ENCODE measurements around the gene DAG1. TPM values are rescaled to one million over a fixed set of nuclear protein-coding genes. Genes with fewer than 3 reads are reported as not detected.

Gene DAG1
- total RNA-seq, 5 donors from 2014 or later (not counting 1 experiment from before 2014, with no cell fraction given), result 16.5 to 19.4 (median 18.1) TPM

DNA sequence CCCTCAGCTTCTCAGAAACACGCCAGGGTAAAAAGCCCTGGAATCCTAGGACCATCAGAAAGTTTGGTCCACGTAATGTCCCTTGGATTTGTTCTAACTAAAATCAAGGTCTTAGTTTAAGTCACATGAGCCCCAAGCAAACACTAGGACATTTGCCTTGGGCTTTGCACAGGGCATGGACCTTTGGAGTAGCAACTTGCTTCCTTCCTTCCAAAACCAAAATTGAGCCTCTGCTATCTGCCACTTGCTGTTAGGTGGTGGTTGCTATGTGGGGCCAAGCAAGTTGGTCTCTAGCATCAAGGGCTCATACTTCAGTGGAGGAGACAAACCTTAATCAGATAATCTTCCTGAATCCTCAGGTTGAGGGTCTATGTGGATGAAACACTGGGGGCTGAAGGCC lies 4.0 kb upstream of the DAG1 start:
- ATAC-seq (replicated peaks in 1 of 4) (no peak), DNase-seq (no peak)
- WGBS (ENCODE audit: insufficient coverage), result 90% methylated on average over 2 of the region's 2 CpGs
- Mint-ChIP-seq H3K4me3 (no peak overlapping the region), H3K9me3 (no peaks in the 10 kb centered on the region), H3K27ac (no peak overlapping the region), H3K4me1 (peaks cover 10 to 16% (median 11%) of the 10 kb centered on the region in 3 donors), H3K27me3 (no peaks in the 10 kb centered on the region), H3K36me3 (no peaks in the 10 kb centered on the region)
- H3K27me3 ChIP-seq (replicated peaks in 1 of 2; ENCODE audit: control insufficient read depth in 2 of 2, extremely low read depth in 1 of 2, insufficient read depth in 2 of 2, low read length in 1 of 2), result no peaks in the 10 kb centered on the region
- no peak overlapping the region for H3K4me3 ChIP-seq (ENCODE audit: control insufficient read depth in 1 of 2, extremely low read depth in 1 of 2, low read length in 1 of 2)
- H3K4me1 ChIP-seq (ENCODE audit: control insufficient read depth in 1 of 2, extremely low read depth in 1 of 2, insufficient read depth in 2 of 2, low read length in 2 of 2), result peaks cover 8 to 15% of the 10 kb centered on the region in 2 experiments
- ChIA-PET CTCF (no interaction called here), POLR2A (no interaction called here)
- H3K36me3 ChIP-seq (ENCODE audit: control insufficient read depth in 2 of 2, extremely low read depth in 1 of 2, insufficient read depth in 1 of 2, low read length in 1 of 2), result no peaks in the 10 kb centered on the region
- H3K27ac ChIP-seq (ENCODE audit: low read length), result no peak overlapping the region
- H3K9me3 ChIP-seq, result no peaks in the 10 kb centered on the region

DNA sequence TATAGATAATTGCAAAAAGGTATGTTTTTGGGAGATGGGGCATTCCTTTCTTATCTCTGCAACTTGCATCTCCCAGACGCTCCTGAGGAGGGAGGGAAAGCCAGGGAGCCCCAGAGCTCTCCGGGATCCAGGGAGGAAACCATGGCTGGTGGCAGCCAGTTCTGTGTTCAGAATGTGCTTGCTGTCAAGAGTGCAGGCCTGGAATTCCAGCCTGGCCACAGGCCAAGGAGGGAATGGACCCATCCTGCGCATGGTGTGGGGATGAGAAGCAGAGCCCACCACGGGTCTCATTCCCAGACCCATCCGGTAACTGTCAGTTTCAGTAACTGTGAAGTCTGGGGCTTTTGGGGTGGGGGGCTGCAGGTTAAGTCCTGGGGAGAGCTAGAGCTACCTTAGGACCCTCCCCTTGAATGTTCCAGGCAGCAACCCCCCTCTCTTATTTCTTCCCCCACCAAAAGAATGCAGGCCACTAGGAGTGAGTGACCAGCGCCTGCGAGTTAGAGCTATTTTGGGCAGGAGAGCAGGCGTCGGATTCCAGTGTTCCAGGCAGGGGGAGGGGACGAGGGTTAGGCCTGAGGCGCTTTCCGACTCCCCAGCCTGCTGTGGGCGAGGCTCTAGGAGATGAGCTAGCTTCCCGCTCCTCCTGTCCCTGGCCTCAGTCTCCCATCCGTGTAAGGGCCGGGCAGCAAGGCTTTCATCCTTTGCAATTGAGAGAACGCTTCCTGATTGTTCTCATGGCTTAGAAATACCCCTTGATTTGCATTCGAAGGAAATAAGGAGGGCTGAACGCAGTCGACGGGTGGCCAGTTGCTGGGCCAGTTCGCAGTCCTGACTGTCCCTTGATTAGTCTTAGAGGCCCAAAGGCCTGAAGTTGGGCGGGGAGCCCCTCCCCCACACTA lies 781 bp upstream of the DAG1 start:
- ChIA-PET CTCF (interaction anchor here in 1 of 2 donors (0.8 to 2.8 kb wide), 4 partner anchors 20 to 752 kb away, joined by 3 to 34 read pairs (median 5); partner anchors contain the start of genes IP6K2 and USP4), POLR2A (interaction anchor here in 1 of 2 donors (0.7 to 1.5 kb wide), 4 partner anchors 41 to 376 kb away, joined by 3 to 5 read pairs (median 4); partner anchors contain the start of genes QRICH1, RHOA and TCTA)
- WGBS (ENCODE audit: insufficient coverage), result 30% methylated on average over 16 of the region's 23 CpGs
- H3K36me3 ChIP-seq (ENCODE audit: control insufficient read depth in 2 of 2, extremely low read depth in 1 of 2, insufficient read depth in 1 of 2, low read length in 1 of 2), result no peaks in the 10 kb centered on the region
- H3K4me3 Mint-ChIP-seq, result peak overlapping the region; percentile 83 to 88 (median 86)
- H3K27me3 Mint-ChIP-seq, result no peaks in the 10 kb centered on the region
- peak overlapping the region; percentile 86 for H3K27ac ChIP-seq (ENCODE audit: low read length)
- no peaks in the 10 kb centered on the region for H3K9me3 Mint-ChIP-seq
- peak overlapping the region; percentile 91 to 92 for H3K4me3 ChIP-seq (ENCODE audit: control insufficient read depth in 1 of 2, extremely low read depth in 1 of 2, low read length in 1 of 2)
- H3K9me3 ChIP-seq, result no peaks in the 10 kb centered on the region
- H3K27ac Mint-ChIP-seq, result peak overlapping the region; percentile 88 to 94
- H3K27me3 ChIP-seq (replicated peaks in 1 of 2; ENCODE audit: control insufficient read depth in 2 of 2, extremely low read depth in 1 of 2, insufficient read depth in 2 of 2, low read length in 1 of 2), result no peaks in the 10 kb centered on the region
- ATAC-seq (replicated peaks in 1 of 4), result no peak
- H3K36me3 Mint-ChIP-seq, result no peaks in the 10 kb centered on the region
- DNase-seq, result peak in 3 of 35 experiments; percentile 2 to 5 (median 4)
- peaks cover 23 to 29% (median 26%) of the 10 kb centered on the region in 3 donors for H3K4me1 Mint-ChIP-seq
- peaks cover 19 to 24% of the 10 kb centered on the region in 2 experiments for H3K4me1 ChIP-seq (ENCODE audit: control insufficient read depth in 1 of 2, extremely low read depth in 1 of 2, insufficient read depth in 2 of 2, low read length in 2 of 2)

DNA sequence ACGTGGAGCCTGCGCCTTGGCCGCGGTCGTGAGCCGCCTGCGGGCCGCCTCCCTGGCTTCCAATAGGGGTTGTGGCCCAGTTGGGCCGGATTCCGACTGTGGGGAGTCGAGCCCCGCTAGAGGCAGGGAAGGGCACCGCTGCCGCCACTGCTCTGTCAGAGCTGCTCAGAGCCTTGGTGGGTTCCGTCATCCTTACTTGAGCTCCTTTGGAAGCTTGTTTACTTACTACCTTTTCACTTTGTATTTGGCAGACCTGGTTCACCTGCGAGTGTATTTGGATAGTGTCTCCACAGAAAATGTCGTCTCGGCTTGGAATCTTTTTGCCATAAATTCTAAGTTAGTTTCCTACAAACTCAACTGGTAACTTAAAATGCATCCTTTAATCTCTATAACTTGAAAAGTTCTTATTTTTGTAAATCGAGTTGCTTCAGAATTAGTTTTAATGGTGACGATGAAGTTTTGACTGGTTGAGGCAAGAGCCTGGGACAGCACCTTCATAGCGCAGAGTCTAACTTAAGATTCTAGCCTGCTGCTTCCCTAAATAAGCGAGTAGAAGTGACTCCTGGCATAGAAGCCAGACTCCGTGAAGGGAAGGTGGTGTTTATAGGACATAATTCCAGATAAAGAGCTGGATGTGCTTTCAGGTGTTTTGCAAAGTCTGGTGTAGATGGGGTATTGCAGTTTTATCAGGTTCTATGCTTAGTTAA lies 800 bp downstream of the DAG1 start:
- no peaks in the 10 kb centered on the region for H3K9me3 ChIP-seq
- no peaks in the 10 kb centered on the region for H3K27me3 Mint-ChIP-seq
- peak in 1 of 35 experiments; percentile 19 for DNase-seq
- peak overlapping the region; percentile 91 to 94 for H3K27ac Mint-ChIP-seq
- H3K4me3 Mint-ChIP-seq, result peak overlapping the region; percentile 83 to 86 (median 84)
- ChIA-PET CTCF (interaction anchor here in 1 of 2 donors (1.3 to 2.8 kb wide), 3 partner anchors 55 to 463 kb away, joined by 3 to 34 read pairs (median 6); partner anchors contain the start of genes USP4 and WDR6), POLR2A (interaction anchor here (0.6 to 1.7 kb wide), 5 partner anchors 9 to 131 kb away, joined by 3 to 17 read pairs (median 4); partner anchors contain the start of genes RHOA (in 1 of the 2), TCTA (in 1 of the 2) and USP4 (in 1 of the 2))
- no peaks in the 10 kb centered on the region for H3K27me3 ChIP-seq (replicated peaks in 1 of 2; ENCODE audit: control insufficient read depth in 2 of 2, extremely low read depth in 1 of 2, insufficient read depth in 2 of 2, low read length in 1 of 2)
- peaks cover 25 to 29% (median 27%) of the 10 kb centered on the region in 3 donors for H3K4me1 Mint-ChIP-seq
- H3K9me3 Mint-ChIP-seq, result no peaks in the 10 kb centered on the region
- peak overlapping the region; percentile 56 to 70 for H3K4me3 ChIP-seq (ENCODE audit: control insufficient read depth in 1 of 2, extremely low read depth in 1 of 2, low read length in 1 of 2)
- peaks cover 19 to 24% of the 10 kb centered on the region in 2 experiments for H3K4me1 ChIP-seq (ENCODE audit: control insufficient read depth in 1 of 2, extremely low read depth in 1 of 2, insufficient read depth in 2 of 2, low read length in 2 of 2)
- 8% methylated on average over 11 of the region's 23 CpGs for WGBS (ENCODE audit: insufficient coverage)
- ATAC-seq (replicated peaks in 1 of 4), result peak; percentile 28 to 36 (median 33)
- peak overlapping the region; percentile 64 for H3K27ac ChIP-seq (ENCODE audit: low read length)
- H3K36me3 ChIP-seq (ENCODE audit: control insufficient read depth in 2 of 2, extremely low read depth in 1 of 2, insufficient read depth in 1 of 2, low read length in 1 of 2), result no peaks in the 10 kb centered on the region
- no peaks in the 10 kb centered on the region for H3K36me3 Mint-ChIP-seq

DNA sequence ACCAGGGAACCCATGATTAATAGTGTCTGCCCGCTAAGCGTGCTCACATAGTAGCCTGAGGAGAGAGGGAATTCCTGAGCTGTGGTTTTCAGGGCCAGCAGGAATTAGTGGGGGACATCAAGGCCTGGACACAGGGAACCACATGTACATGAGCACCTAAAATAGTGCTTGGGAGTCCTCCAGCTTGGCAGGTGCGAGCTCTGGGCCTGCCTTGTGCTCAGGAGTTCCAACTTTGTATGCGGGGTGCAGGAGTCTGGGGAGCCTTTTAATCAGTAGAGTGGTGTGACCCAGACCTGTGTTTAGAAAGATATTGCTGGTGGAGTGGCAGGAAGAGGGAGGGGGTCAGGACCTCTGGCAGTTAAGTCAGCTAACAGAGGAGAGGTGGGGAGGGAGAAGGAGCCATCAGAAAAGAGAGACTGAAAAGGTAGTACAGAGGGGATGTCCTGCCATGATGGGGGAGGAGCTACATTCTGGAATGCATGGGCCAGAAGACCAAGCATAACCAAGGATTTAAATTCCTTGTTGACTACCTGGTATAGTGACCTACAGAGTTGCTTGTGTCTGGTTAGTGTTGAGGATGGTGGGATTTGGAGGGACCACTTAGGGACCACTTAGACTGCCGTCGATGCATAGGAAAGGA lies 1.9 kb downstream of the DAG1 start:
- 100% methylated on average over 3 of the region's 6 CpGs for WGBS (ENCODE audit: insufficient coverage)
- Histone ChIP-seq H3K9me3 (no peaks in the 10 kb centered on the region), H3K27me3 (replicated peaks in 1 of 2; ENCODE audit: control insufficient read depth in 2 of 2, extremely low read depth in 1 of 2, insufficient read depth in 2 of 2, low read length in 1 of 2) (no peaks in the 10 kb centered on the region), H3K4me3 (ENCODE audit: control insufficient read depth in 1 of 2, extremely low read depth in 1 of 2, low read length in 1 of 2) (no peak overlapping the region), H3K27ac (ENCODE audit: low read length) (peak overlapping the region; percentile 64), H3K36me3 (ENCODE audit: control insufficient read depth in 2 of 2, extremely low read depth in 1 of 2, insufficient read depth in 1 of 2, low read length in 1 of 2) (no peaks in the 10 kb centered on the region), H3K4me1 (ENCODE audit: control insufficient read depth in 1 of 2, extremely low read depth in 1 of 2, insufficient read depth in 2 of 2, low read length in 2 of 2) (peaks cover 19 to 27% of the 10 kb centered on the region in 2 experiments)
- Mint-ChIP-seq H3K4me3 (peak overlapping the region; percentile 83 to 86 (median 84)), H3K4me1 (peaks cover 29 to 36% (median 32%) of the 10 kb centered on the region in 3 donors), H3K27ac (peak overlapping the region; percentile 91 to 94), H3K9me3 (no peaks in the 10 kb centered on the region), H3K36me3 (no peaks in the 10 kb centered on the region), H3K27me3 (no peaks in the 10 kb centered on the region)
- DNase-seq (no peak), ATAC-seq (replicated peaks in 1 of 4) (no peak)
- POLR2A ChIA-PET, result interaction anchor here in 1 of 2 donors (1.7 kb wide), 1 partner anchor 63 kb away, joined by 3 read pairs; no protein-coding TSS in a partner anchor
- CTCF ChIA-PET, result interaction anchor here in 1 of 2 donors (0.6 kb wide), 1 partner anchor 200 kb away, joined by 7 read pairs; no protein-coding TSS in a partner anchor

DNA sequence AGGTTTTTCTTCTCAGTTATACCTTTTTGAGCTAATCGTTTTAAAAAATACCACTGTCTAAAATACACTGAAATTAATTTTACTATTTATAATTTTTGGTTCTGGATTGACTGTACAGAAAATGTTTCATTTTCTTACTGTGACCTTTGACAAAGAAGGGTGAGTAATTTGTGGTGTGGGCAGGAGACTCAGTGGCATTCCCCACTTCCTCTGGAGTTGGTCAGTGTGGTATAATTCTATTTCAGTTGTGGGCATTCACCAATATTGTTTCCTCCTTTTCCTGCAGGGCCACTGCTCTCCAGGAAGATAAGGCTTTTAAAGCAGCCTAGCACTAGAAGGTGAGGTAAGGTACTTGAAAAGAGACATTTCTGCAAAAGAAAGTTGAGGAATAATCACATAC lies 6.5 kb downstream of the DAG1 start:
- Histone ChIP-seq H3K27ac (ENCODE audit: low read length) (no peak overlapping the region), H3K4me3 (ENCODE audit: control insufficient read depth in 1 of 2, extremely low read depth in 1 of 2, low read length in 1 of 2) (no peak overlapping the region), H3K27me3 (replicated peaks in 1 of 2; ENCODE audit: control insufficient read depth in 2 of 2, extremely low read depth in 1 of 2, insufficient read depth in 2 of 2, low read length in 1 of 2) (no peaks in the 10 kb centered on the region), H3K36me3 (ENCODE audit: control insufficient read depth in 2 of 2, extremely low read depth in 1 of 2, insufficient read depth in 1 of 2, low read length in 1 of 2) (peaks cover 0 to 13% of the 10 kb centered on the region in 2 donors), H3K9me3 (no peaks in the 10 kb centered on the region), H3K4me1 (ENCODE audit: control insufficient read depth in 1 of 2, extremely low read depth in 1 of 2, insufficient read depth in 2 of 2, low read length in 2 of 2) (peaks cover 6 to 13% of the 10 kb centered on the region in 2 experiments)
- Mint-ChIP-seq H3K9me3 (no peaks in the 10 kb centered on the region), H3K4me1 (peaks cover 8 to 23% (median 17%) of the 10 kb centered on the region in 3 donors), H3K36me3 (peaks cover 7% of the 10 kb centered on the region), H3K27me3 (no peaks in the 10 kb centered on the region), H3K27ac (peak overlapping the region in 1 of 2 donors; percentile 16), H3K4me3 (no peak overlapping the region)
- no CpG with 5 or more reads among the region's 1 CpG for WGBS (ENCODE audit: insufficient coverage)
- ATAC-seq (replicated peaks in 1 of 4) (no peak), DNase-seq (no peak)
- ChIA-PET CTCF (interaction anchor here in 1 of 2 donors (0.6 kb wide), 1 partner anchor 16 kb away, joined by 5 read pairs; no protein-coding TSS in a partner anchor), POLR2A (interaction anchor here in 1 of 2 donors (0.6 kb wide), 1 partner anchor 456 kb away, joined by 3 read pairs; no protein-coding TSS in a partner anchor)
